KOPT-K1 (cell line): ENCODE measurements around the gene IFNL1.

Experiments used
- H3K27ac ChIP-seq: fragments of 200-600 bp; sonication (generic); 2 replicates; pipeline ENCODE4 v1.5.1; 2016; ENCODE audit warnings: antibody characterized with exemption, mild to moderate bottlenecking, low read depth, low read length; ENCODE audit not compliant: poor library complexity, severe bottlenecking
- H3K36me3 ChIP-seq: fragments of 200-600 bp; sonication (generic); 2 replicates; pipeline ENCODE4 v1.5.1; 2017; ENCODE audit warnings: antibody characterized with exemption, mild to moderate bottlenecking, low read length, moderate library complexity; ENCODE audit not compliant: insufficient read depth
- H3K9me3 ChIP-seq: fragments of 200-600 bp; sonication (generic); 2 replicates; pipeline ENCODE4 v1.5.1; 2017; ENCODE audit warnings: antibody characterized with exemption, low read length, mild to moderate bottlenecking; ENCODE audit not compliant: insufficient read depth, poor library complexity, severe bottlenecking

Gene IFNL1

DNA sequence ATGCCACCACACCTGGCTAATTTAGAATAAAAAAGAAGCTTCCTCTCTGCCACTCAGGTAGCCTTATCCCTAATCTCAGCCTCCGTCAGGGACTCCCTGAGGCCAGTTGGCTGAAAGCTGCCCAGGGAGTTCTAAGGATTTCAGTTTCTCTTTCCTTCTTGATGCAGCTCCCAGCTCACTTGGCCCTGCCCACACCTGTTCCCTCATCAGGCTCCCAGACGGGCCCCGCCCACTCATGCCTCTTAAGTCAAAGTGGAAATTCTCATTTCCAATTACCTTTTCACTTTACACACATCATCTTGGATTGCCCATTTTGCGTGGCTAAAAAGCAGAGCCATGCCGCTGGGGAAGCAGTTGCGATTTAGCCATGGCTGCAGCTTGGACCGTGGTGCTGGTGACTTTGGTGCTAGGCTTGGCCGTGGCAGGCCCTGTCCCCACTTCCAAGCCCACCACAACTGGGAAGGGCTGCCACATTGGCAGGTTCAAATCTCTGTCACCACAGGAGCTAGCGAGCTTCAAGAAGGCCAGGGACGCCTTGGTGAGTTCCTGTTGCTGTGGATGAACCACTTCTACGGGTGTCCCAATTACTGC is at the start of gene IFNL1:
IFNL1 (plus strand) TSS at position 353 of the 591 bp plus-strand sequence; CDS start at position 368, 15 bp downstream.
- no peaks in the 10 kb centered on the region for H3K9me3 ChIP-seq
- H3K36me3 ChIP-seq = no peaks in the 10 kb centered on the region
- H3K27ac ChIP-seq = no peak within 1 kb of the TSS

DNA sequence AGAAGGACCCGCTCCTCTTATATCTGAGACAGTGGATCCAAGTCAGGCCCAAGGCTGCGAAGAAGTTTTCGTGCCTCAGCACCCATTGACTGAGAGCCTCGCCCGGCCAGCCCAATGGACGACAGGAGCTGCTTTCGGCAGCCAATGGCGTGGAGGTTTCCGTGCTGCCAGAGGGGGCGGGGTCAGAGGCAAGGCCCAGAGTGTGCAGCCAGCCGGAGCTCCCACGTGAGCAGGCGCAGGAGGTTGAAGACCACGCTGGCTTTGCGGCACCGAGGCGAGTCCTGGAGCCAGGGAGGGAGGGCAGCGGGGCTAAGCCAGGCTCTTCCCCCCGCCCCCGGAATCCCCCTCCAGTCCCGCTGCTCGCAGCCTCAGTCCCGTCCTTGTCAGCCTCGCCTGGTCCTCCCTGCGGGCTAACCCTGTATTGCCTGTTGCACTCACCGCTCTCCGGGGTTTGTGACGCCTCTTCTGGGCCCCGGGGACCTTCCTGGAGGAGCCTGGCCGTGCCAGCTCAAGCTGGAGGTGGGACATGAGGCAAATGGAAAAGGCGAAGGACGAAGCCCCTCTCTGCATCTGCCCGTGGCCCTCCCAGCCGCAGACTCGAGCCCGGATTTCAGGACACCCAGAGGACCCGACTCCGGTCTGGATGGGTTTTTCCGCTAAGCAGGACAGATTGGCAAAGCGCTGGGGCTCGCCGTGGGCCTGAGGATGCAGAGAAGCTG is 49.1 kb upstream of the IFNL1 start:
- no peaks in the 10 kb centered on the region for H3K36me3 ChIP-seq
- no peak overlapping the region for H3K27ac ChIP-seq
- H3K9me3 ChIP-seq = no peaks in the 10 kb centered on the region

DNA sequence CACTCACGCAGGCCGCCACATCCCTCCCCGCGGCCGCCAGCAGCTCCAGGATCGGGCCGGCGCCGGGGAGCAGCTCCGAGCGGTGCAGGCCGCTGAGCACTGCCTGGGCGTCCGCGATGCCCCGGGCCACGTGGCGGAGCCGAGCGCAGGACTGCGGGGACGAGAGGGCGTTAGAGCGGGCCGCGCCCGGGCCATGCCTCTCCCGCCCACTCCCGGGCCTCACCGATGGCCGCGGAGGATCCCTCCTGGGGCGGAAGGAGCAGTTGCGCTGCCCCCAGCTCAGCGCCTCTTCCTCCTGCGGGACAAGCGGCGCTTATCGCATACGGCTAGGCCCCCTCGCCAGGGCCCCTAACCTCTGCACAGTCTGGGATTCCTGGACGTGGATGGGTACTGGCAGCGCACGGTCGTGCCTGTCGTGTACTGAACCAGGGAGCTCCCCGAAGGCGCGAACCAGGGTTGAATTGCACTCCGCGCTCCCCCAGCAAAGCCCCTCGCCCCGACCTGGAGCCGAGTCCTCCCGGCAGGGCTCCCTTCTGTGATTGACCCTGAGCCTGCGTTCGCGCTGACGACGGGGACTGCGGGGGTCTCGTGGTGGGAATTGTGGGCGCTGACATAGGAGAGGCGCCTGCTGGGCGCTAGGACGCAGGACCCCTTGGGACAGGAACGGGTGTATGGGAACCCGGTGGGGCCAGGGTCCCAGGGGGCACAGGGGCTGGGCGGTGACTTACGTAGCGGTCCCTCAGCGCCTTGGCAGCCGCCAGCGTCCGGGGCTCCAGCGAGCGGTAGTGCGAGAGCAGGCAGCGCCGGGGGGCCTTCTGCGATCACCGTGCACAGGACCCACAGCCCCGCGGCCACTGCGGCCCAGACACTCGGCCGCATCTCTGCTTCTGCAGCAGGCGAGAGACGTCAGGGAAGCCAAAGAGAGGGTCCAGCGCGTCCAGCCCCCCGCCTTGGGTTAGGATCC is 48.2 kb upstream of the IFNL1 start:
- no peaks in the 10 kb centered on the region for H3K36me3 ChIP-seq
- H3K9me3 ChIP-seq = no peaks in the 10 kb centered on the region
- H3K27ac ChIP-seq = no peak overlapping the region

DNA sequence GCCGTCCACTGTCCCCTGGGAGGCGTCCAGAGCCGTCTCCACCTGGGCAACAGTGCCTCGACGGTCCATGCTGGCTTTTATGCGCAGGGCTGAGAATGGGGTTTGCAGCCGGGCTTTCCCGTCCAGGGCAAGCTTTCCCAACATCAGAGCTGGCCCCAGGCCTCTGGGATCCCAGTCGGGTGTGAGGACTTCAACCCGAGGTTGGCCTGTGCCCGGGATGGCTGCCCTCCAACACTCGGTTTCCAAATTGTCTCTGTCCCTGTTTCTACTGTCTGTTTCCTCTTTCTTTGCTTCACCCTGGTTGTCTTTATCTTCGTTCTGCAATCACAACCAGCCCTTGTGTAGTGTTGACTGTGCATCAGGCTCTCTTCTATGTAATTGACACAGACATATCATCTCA is 47.4 kb upstream of the IFNL1 start, which contains the start of gene IFNL4:
IFNL4 (minus strand) TSS at position 51 of the 400 bp plus-strand sequence.
- Histone ChIP-seq H3K27ac (no peak within 1 kb of the TSS), H3K36me3 (no peaks in the 10 kb centered on the region), H3K9me3 (no peaks in the 10 kb centered on the region)

DNA sequence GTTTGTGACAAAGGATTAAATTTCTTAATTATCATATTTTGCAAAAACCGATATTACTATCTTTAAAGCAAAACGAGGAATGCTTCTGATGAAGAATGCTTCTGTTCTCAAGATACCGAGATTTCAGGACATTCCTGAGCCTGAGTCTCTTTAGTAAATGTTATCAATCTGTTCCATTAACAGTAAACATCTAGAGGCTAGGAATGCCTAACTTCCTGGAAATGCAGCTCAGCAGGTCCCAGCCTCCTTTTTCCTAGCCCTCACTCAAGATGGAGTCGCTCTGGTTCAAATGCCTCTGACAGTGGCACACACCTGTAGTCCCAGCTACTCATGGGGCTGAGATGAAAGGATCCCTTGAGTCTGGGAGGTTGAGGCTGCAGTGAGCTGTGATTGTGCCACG is 45.1 kb upstream of the IFNL1 start:
- H3K27ac ChIP-seq = no peak overlapping the region
- no peaks in the 10 kb centered on the region for H3K36me3 ChIP-seq
- H3K9me3 ChIP-seq = no peaks in the 10 kb centered on the region

DNA sequence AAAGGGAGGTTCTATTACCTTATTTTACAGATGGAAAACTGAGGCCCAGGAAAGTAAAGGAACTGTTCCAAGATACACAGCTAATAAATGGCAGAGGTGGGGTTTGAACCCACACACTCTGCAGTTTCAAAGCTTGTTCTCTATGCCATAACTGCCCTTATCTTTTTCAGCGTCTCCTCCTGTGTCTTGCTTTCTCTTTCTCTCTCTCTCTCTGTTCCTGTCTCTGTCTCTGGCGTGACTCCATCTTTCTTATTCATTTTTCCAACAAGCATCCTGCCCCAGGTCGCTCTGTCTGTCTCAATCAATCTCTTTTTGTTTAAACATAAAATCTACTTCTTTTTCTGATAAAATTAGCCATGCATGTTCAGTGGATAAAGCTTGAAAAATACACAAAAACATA is 44.4 kb upstream of the IFNL1 start:
- no peak overlapping the region for H3K27ac ChIP-seq
- H3K36me3 ChIP-seq = no peaks in the 10 kb centered on the region
- H3K9me3 ChIP-seq = no peaks in the 10 kb centered on the region

DNA sequence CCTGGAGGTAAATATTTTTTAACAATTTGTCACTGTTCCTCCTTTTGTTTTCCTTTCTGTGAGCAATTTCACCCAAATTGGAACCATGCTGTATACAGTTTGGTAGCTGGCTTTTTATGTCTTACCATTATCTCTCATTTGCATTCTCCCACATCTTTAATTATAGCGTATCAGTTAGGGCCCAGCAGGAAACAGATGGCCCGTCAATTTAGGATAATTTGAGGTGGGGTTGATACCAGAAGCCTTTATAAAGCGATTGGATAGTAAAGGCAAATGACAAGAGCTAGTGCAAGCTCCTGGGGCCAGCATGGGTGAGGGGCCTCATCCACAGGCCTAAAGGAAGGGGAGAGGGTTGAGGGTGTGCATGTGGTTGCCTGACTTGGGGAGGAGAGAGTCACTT is 43.7 kb upstream of the IFNL1 start:
- Histone ChIP-seq H3K27ac (peak overlapping the region; percentile 5), H3K9me3 (no peaks in the 10 kb centered on the region), H3K36me3 (no peaks in the 10 kb centered on the region)

DNA sequence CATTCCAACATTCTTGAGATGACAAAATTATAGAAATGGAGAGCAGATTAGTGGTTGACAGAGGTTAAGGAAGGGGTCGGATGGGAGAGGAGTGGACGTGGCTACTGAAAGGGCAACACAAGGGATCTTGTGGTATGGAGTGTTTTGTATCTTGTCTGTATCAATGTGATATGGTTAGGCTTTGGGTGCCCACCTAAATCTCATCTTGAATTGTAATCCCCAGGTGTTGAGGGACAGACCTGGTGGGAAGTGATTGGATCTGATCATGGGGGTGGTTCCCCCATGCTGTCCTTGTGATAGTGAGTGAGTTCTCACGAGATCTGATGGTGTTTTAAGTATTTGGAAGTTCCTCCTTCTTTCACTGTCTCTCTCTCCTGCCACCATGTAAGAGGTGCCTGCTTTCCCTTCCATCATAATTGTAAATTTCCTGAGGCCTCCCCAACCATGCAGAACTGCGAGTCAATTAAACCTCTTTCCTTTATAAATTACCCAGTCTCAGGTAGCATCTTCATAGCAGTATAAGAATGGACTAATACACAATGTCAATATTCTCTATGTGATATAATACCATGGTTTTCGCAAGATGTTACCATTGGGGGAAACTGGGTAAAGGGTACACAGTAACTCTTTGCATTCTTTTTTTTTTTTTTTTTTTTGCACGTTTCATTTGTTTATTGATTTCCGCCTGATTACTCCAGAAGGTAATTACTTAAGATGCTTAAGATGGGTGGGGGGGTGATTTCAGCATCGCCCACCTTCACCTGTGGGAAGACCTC is 42.6 kb upstream of the IFNL1 start:
- Histone ChIP-seq H3K36me3 (no peaks in the 10 kb centered on the region), H3K27ac (no peak overlapping the region), H3K9me3 (no peaks in the 10 kb centered on the region)

DNA sequence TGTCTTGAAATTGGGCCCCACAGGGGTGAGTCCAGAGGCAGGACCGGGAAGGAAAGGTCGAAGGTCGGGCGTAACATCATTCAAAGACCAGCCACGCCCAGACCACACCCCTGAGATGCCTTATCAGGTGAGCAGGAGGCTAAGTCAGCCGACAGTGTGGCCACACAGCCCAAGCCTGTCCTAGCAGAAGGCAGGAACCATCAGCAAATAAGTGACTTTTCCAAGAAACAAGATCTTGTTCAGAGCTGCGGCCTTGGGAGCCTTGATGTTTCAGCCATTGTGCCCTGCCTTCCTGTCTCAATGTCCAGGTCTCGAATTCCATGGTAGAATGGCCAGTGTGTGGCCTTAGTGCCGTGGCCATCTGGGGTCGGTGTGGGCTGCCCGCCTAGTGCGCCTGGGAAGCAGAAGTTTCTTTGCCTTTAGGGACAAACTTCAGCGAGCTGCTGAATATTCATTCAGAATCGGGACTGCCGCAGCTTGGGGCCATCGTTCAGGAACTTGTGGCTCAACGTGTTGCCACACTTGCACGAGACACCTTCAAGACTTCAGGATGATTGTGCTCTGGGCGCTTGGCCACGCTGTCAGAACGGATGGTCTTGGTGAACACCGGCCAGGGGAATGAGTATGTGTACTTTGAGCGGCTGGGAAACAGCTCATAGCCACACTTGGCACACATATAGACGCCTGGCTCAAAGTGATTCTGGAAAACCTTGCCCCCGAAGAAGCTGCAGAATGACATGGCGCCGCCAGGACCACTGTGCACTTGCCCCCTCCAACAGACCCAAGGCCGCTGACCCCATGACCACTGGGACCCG is 41.5 kb upstream of the IFNL1 start:
- H3K36me3 ChIP-seq = no peaks in the 10 kb centered on the region
- H3K9me3 ChIP-seq = no peaks in the 10 kb centered on the region
- no peak overlapping the region for H3K27ac ChIP-seq

DNA sequence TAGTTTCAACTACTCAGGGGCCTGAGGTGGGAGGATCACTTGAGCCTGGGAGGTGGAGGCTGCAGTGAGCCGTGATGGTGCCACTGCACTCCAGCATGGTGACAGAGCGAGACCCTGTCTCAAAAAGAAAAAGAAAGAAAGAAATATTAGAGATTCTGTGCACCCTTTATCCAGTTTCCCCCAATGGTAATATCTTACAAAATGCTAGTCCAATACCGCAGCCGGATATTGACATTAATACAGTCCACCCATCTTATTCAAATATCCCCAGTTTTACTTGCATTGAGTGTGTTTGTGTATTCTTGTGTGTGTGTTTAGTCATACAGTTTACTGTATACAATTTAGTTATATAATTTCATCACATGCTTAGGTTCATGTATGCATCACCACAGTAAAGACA is 39.0 kb upstream of the IFNL1 start:
- no peaks in the 10 kb centered on the region for H3K9me3 ChIP-seq
- H3K36me3 ChIP-seq = no peaks in the 10 kb centered on the region

DNA sequence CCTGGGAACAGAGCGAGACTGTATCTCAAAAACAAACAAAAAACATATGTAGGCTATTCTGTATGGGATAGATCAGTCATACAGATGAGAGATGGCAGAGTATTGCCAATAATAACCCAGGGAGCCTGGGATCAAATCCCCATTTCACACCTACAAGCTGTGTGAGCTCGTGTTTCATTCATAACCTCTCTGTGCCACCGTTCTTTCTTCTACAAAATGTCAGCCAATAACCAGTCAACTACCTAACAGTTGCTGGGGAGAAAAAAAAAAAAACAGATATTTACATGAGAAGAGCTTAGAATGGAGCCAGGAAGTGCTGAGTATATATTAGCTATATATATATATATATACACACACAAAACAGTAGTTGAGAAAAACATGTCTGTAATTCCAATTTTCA is 34.5 kb upstream of the IFNL1 start:
- H3K36me3 ChIP-seq = no peaks in the 10 kb centered on the region
- H3K9me3 ChIP-seq = no peaks in the 10 kb centered on the region

More for the DNA sequence above, 39.0 kb upstream of the IFNL1 start:
- H3K27ac ChIP-seq = no peak overlapping the region

DNA sequence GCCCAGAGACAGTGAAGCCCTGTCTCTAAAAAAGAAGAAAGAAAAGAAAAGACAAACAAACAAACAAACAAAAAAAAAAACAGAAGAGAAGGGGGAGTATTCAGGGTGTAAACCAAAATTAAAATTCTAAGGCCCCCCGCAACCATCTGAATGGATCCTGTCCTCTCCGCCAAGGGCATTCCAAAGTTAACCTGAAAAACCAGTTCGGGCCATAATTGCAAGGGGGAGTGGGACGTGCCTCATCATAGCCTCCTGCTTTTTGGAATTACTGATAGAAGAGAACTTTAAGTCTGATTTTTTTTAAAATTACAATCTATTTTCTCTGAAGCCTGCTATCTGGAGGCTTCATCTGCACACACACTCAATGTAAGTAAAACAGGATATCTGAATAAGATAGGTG is 33.7 kb upstream of the IFNL1 start:
- H3K9me3 ChIP-seq = no peaks in the 10 kb centered on the region
- no peak overlapping the region for H3K27ac ChIP-seq
- no peaks in the 10 kb centered on the region for H3K36me3 ChIP-seq

More for the DNA sequence above, 34.5 kb upstream of the IFNL1 start:
- no peak overlapping the region for H3K27ac ChIP-seq

DNA sequence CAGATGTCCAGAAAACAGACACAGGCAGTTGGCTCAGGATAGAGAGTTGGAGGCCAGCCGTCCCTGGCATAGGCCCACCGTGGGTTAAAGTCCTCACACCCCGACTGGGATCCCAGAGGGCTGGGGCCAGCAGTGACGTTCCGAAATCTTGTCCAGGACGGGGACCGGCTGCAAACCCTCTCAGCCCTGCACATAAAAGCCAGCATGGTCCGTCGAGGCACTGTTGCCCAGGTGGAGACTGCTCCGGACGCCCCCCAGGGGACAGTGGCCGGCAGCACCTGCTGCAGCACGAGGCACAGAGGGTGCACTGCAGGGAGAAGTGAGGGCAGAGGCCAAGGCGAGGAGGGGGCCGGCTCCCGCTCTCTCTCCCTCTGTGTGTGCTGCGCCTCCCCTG is 32.3 kb upstream of the IFNL1 start:
- Histone ChIP-seq H3K36me3 (no peaks in the 10 kb centered on the region), H3K27ac (no peak overlapping the region), H3K9me3 (no peaks in the 10 kb centered on the region)
